ENCODE data around the gene GFPT1.

DNA sequence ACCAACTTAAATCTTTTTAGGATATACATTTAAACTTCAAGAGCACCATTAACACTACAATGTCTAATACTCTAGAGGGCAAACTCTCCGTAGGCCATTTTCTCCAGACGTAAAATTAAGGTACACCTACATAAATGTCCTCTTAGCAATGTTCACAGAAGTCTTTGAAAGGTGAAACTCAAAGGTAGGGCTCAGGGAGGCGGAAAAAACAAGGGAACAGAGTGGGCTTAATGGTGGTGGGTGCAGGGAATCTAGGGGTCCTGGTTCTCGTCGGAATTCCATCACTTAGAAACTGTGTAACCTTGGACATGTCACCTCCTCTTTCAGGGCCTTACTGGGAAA, 49.5 kb upstream of the GFPT1 start:
- TF ChIP-seq POLR2A (IDR thresholded peaks at IDR 0.05; ENCODE audit: low read length) = no peak
- no peak for TF ChIP-seq GATA1 (IDR thresholded peaks at IDR 0.05; ENCODE audit: low read depth, low read length)
